CD14-positive monocyte (primary cell): ENCODE results near the gene SIRPB2. TPM values are rescaled to one million over a fixed set of nuclear protein-coding genes. Genes with fewer than 3 reads are reported as not detected.

ENCODE experiments used
- DNase-seq, 3 donors: peaks; one replicate each; pipeline ENCODE4 v3.0.0-alpha.2; 2011 to 2022
- H2AFZ ChIP-seq: 2 replicates; pipeline ENCODE4 v1.6.0; 2012; ENCODE audit warnings: mild to moderate bottlenecking, low read depth, low read length, inconsistent platforms; ENCODE audit not compliant: insufficient read depth, poor library complexity, severe bottlenecking
- H3K27ac ChIP-seq, 2 donors: 1 replicate in 1 of 2; 2 replicates in 1 of 2; pipeline ENCODE4 v1.5.1; 2012 to 2013; ENCODE audit warnings: low read length in 2 of 2, control low read depth in 1 of 2, inconsistent platforms in 1 of 2, low read depth in 1 of 2, mild to moderate bottlenecking in 1 of 2
- H3K27me3 ChIP-seq, 2 donors: one replicate each; pipeline versions ENCODE4 v1.6.0 to v1.6.1; 2011 to 2013; ENCODE audit warnings: low read length in 2 of 2; ENCODE audit not compliant: control insufficient read depth in 2 of 2, insufficient read depth in 2 of 2
- H3K36me3 ChIP-seq, 2 donors: replicated peaks in 1 of 2; 1 replicate in 1 of 2; 2 replicates in 1 of 2; pipeline versions ENCODE4 v1.5.1 to v1.6.1; 2012 to 2013; ENCODE audit warnings: low read length in 2 of 2, control low read depth in 1 of 2, inconsistent platforms in 1 of 2, mild to moderate bottlenecking in 1 of 2; ENCODE audit not compliant: insufficient read depth in 2 of 2, control insufficient read depth in 1 of 2
- H3K4me1 ChIP-seq, 2 donors: 1 replicate in 1 of 2; 2 replicates in 1 of 2; pipeline versions ENCODE4 v1.5.1 to v1.6.1; 2012 to 2013; ENCODE audit warnings: low read length in 2 of 2, control low read depth in 1 of 2, inconsistent platforms in 1 of 2, mild to moderate bottlenecking in 1 of 2, moderate library complexity in 1 of 2; ENCODE audit not compliant: insufficient read depth in 2 of 2, control insufficient read depth in 1 of 2
- H3K4me2 ChIP-seq: replicated peaks from 2 replicates; pipeline ENCODE3; 2012; ENCODE audit warnings: low read length, moderate library complexity, mild to moderate bottlenecking; ENCODE audit not compliant: poor library complexity, severe bottlenecking; ENCODE audit errors: extremely low read depth
- H3K4me3 ChIP-seq, 3 experiments: fragments of 200-600 bp in 1 of 3; sonication (generic) in 1 of 3; replicated peaks in 1 of 3; 1 replicate in 2 of 3; 2 replicates in 1 of 3; pipeline ENCODE4 v1.5.1; 2011 to 2013; ENCODE audit warnings: low read length in 3 of 3, mild to moderate bottlenecking in 3 of 3, control low read depth in 2 of 3, low read depth in 2 of 3, inconsistent platforms in 1 of 3, moderate library complexity in 1 of 3
- H3K79me2 ChIP-seq: 2 replicates; pipeline ENCODE4 v1.6.0; 2012; ENCODE audit warnings: mild to moderate bottlenecking, control low read depth, inconsistent platforms, low read length, moderate library complexity; ENCODE audit not compliant: insufficient read depth
- H3K9ac ChIP-seq: 2 replicates; pipeline ENCODE4 v1.6.0; 2017; ENCODE audit warnings: low read length, mild to moderate bottlenecking; ENCODE audit not compliant: insufficient read depth, poor library complexity, severe bottlenecking
- H3K9me3 ChIP-seq, 2 donors: replicated peaks in 1 of 2; 1 replicate in 1 of 2; 2 replicates in 1 of 2; pipeline versions ENCODE4 v1.5.1 to v1.6.1; 2012 to 2013; ENCODE audit warnings: low read length in 2 of 2, control low read depth in 1 of 2; ENCODE audit not compliant: control insufficient read depth in 1 of 2, insufficient read depth in 1 of 2
- H4K20me1 ChIP-seq: 2 replicates; pipeline ENCODE4 v1.6.0; 2012; ENCODE audit warnings: mild to moderate bottlenecking, low read length, control low read depth, moderate library complexity; ENCODE audit not compliant: insufficient read depth
- H3K27ac Mint-ChIP-seq, 7 donors: one replicate each; pipeline ENCODE4 v1.8.0; 2020; ENCODE audit warnings: mild to moderate bottlenecking in 7 of 7, mixed read lengths in 7 of 7, moderate library complexity in 6 of 7, inconsistent platforms in 2 of 7
- H3K27me3 Mint-ChIP-seq, 3 donors: one replicate each; pipeline ENCODE4 v1.8.0; 2021 to 2022; ENCODE audit warnings: low read depth in 3 of 3, mild to moderate bottlenecking in 3 of 3, mixed read lengths in 3 of 3, moderate library complexity in 3 of 3, inconsistent platforms in 1 of 3
- H3K36me3 Mint-ChIP-seq, 2 donors: one replicate each; pipeline ENCODE4 v1.8.0; 2020; ENCODE audit warnings: mixed read lengths in 2 of 2, inconsistent platforms in 1 of 2, mild to moderate bottlenecking in 1 of 2
- H3K4me1 Mint-ChIP-seq: one replicate; pipeline ENCODE4 v1.8.0; 2020; ENCODE audit warnings: mild to moderate bottlenecking, mixed read lengths
- H3K4me3 Mint-ChIP-seq, 2 donors: one replicate each; pipeline ENCODE4 v1.8.0; 2020; ENCODE audit warnings: mild to moderate bottlenecking in 2 of 2, mixed read lengths in 2 of 2, moderate library complexity in 1 of 2
- H3K9me3 Mint-ChIP-seq, 7 donors: one replicate each; pipeline ENCODE4 v1.8.0; 2020 to 2022; ENCODE audit warnings: mixed read lengths in 7 of 7, mild to moderate bottlenecking in 6 of 7, moderate library complexity in 6 of 7, inconsistent platforms in 2 of 7
- CTCF ChIP-seq: fragments of 200-600 bp; IDR thresholded peaks from one replicate; pipeline ENCODE4 v1.8.0; 2022; ENCODE audit warnings: antibody characterized with exemption, mild to moderate bottlenecking
- WGBS: methylation state at CpG from one replicate; pipeline ENCODE4 v1.1.5; 2013; ENCODE audit warnings: missing lambda C conversion rate; ENCODE audit not compliant: insufficient coverage; 5-methylcytosine and 5-hydroxymethylcytosine counted together
- intact Hi-C, 2 donors: fragments of 100-400 bp; cut with micrococcal nuclease; formaldehyde crosslinking; loops; one replicate each; pipeline versions ENCODE4 v1.15.0 to v1.15.1; 2023
- polyA plus RNA-seq, 3 donors: library from polyadenylated mRNA; depleted of rRNA in 1 of 3; unstranded in 2 of 3; stranded (reverse) in 1 of 3; fragments of 300-500 nt in 2 of 3; fragments of >200 nt in 1 of 3; fragmentation: Illumina TruSeq in 2 of 3; gene quantifications; 1 replicate in 2 of 3; 2 replicates in 1 of 3; pipeline ENCODE4 v1.2.3, GENCODE V29; 2012 to 2021

SIRPB2 gene
- polyA plus RNA-seq, 3 donors, result 81.5 to 174 (median 92.8) TPM

DNA sequence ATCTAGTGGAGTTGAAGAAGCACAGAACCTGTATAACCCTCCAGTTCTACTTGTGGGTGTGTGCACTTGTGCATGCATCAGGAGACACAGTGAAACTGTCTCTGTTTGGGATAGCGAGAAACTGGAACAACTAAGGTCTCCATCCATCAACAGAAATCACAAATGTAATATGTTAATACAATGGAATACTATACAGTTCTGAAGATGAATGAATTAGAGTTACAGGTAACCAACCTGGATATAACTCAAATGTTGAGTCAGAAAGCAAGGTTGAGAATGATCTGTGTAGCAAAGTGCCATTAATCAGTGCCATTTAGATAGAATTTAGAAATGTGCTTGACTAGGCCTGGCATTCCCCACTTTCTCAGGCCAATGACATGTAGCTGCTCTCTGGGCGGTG lies 20.0 kb downstream of the SIRPB2 start:
- Histone ChIP-seq H3K4me3 (no peak overlapping the region), H3K79me2 (peaks cover 66% of the 10 kb centered on the region), H3K4me1 (peaks cover 71 to 95% of the 10 kb centered on the region in 2 donors), H2AFZ (no peak overlapping the region), H3K36me3 (peaks cover 45 to 76% of the 10 kb centered on the region in 2 donors), H3K27ac (peak overlapping the region in 1 of 2 donors; percentile 97), H3K9ac (no peak overlapping the region), H4K20me1 (peaks cover 83% of the 10 kb centered on the region), H3K9me3 (no peaks in the 10 kb centered on the region), H3K27me3 (no peaks in the 10 kb centered on the region), H3K4me2 (no peak overlapping the region)
- peaks cover 0 to 3% (median 0%) of the 10 kb centered on the region in 3 donors for H3K27me3 Mint-ChIP-seq
- peaks cover 81% of the 10 kb centered on the region for H3K4me1 Mint-ChIP-seq
- H3K27ac Mint-ChIP-seq, result peak overlapping the region in 5 of 7 donors; percentile 62 to 89 (median 85)
- DNase-seq, result no peak
- no CpG with 5 or more reads among the region's 2 CpGs for WGBS
- TF ChIP-seq CTCF, result no peak
- H3K9me3 Mint-ChIP-seq, result peaks cover 0 to 3% (median 0%) of the 10 kb centered on the region in 7 donors
- peaks cover 44 to 65% of the 10 kb centered on the region in 2 donors for H3K36me3 Mint-ChIP-seq
- intact Hi-C loops, result no loop called here
- H3K4me3 Mint-ChIP-seq, result no peak overlapping the region

GRCh38 chr20:1469925-1470571 lies 21.2 kb downstream of the SIRPB2 start:
- no peak overlapping the region for H3K4me2 ChIP-seq
- no peaks in the 10 kb centered on the region for H3K9me3 ChIP-seq
- H3K27ac ChIP-seq, result peak overlapping the region; percentile 40 to 97
- peaks cover 80% of the 10 kb centered on the region for H3K4me1 Mint-ChIP-seq
- H3K36me3 Mint-ChIP-seq, result peaks cover 41 to 60% of the 10 kb centered on the region in 2 donors
- intact Hi-C loops, result loop anchor here in 1 of 2 donors (5.0 kb wide), 2 partner anchors 32 to 353 kb away; partner anchors contain the start of gene PSMF1
- DNase-seq, result peak in 2 of 3 donors; percentile 26 to 67
- H3K27me3 Mint-ChIP-seq, result peaks cover 0 to 4% (median 0%) of the 10 kb centered on the region in 3 donors
- H3K4me3 Mint-ChIP-seq, result no peak overlapping the region
- no peaks in the 10 kb centered on the region for H3K27me3 ChIP-seq
- peaks cover 66% of the 10 kb centered on the region for H3K79me2 ChIP-seq
- peaks cover 78 to 95% of the 10 kb centered on the region in 2 donors for H3K4me1 ChIP-seq
- H3K9me3 Mint-ChIP-seq, result peaks cover 0 to 3% (median 0%) of the 10 kb centered on the region in 7 donors
- H3K4me3 ChIP-seq, result no peak overlapping the region
- TF ChIP-seq CTCF, result peak; percentile 27
- H2AFZ ChIP-seq, result no peak overlapping the region
- H4K20me1 ChIP-seq, result peaks cover 83% of the 10 kb centered on the region
- H3K36me3 ChIP-seq, result peaks cover 34 to 69% of the 10 kb centered on the region in 2 donors
- H3K9ac ChIP-seq, result no peak overlapping the region
- 75% methylated on average over 7 of the region's 11 CpGs for WGBS
- peak overlapping the region in 6 of 7 donors; percentile 83 to 100 (median 99) for H3K27ac Mint-ChIP-seq
